Stimulated activated CD8-positive, alpha-beta memory T cell treated with anti-CD3 and anti-CD28 coated beads, Interleukin-15, amount 100 ng/mL, for 4 hours (primary cell): ENCODE data around the gene OR51S1.
"Not testable (repeated sequence)": the region's sequence is repeated elsewhere in the genome, so short reads cannot be mapped to it uniquely, and the experiment has no call there.

ENCODE experiments used
- DNase-seq, 2 donors: peaks; one replicate each; pipeline ENCODE4 v3.0.0-alpha.2; 2020; ENCODE audit warnings: low read depth in 2 of 2

The OR51S1 gene

GRCh38 chr11:4808476-4808875, 40.5 kb downstream of the OR51S1 start:
- no peak for DNase-seq

- no peak for DNase-seq
Observed at GRCh38 chr11:4804280-4804679, 44.7 kb downstream of the OR51S1 start, which contains the start of gene OR52R1. OR52R1 (minus strand) TSS chr11:4804380; CDS start chr11:4804380, 0 bp downstream.

- not testable (repeated sequence) for DNase-seq
Observed at GRCh38 chr11:4801316-4801715, 47.7 kb downstream of the OR51S1 start.

GRCh38 chr11:4798427-4799183, 50.4 kb downstream of the OR51S1 start:
- DNase-seq: no peak
